Vagina (tissue), 2 donors: ENCODE results near the gene SEL1L.

Experiments used
- POLR2A ChIP-seq, 2 donors: fragments of 450-650 bp; IDR thresholded peaks; one replicate each; pipeline ENCODE4 v1.6.1; 2017; ENCODE audit warnings: antibody characterized with exemption in 2 of 2, mild to moderate bottlenecking in 2 of 2, moderate library complexity in 2 of 2
- POLR2AphosphoS5 ChIP-seq, 2 donors: sonication (generic); formaldehyde crosslinking; IDR thresholded peaks; one replicate each; pipeline ENCODE4 v1.9.0; 2017; ENCODE audit warnings: antibody characterized with exemption in 2 of 2, mild to moderate bottlenecking in 2 of 2, low read depth in 1 of 2; ENCODE audit not compliant: insufficient read depth in 1 of 2
- TF ChIP-seq, protein P1 (sequence below), 3 experiments: fragments of 450-650 bp in 2 of 3; fragments of 200-600 bp in 1 of 3; sonication (generic) in 1 of 3; IDR thresholded peaks; one replicate each; pipeline ENCODE4 v1.5.1; 2017 to 2019; ENCODE audit warnings: antibody characterized with exemption in 3 of 3, mild to moderate bottlenecking in 2 of 3, moderate library complexity in 2 of 3

DNA sequence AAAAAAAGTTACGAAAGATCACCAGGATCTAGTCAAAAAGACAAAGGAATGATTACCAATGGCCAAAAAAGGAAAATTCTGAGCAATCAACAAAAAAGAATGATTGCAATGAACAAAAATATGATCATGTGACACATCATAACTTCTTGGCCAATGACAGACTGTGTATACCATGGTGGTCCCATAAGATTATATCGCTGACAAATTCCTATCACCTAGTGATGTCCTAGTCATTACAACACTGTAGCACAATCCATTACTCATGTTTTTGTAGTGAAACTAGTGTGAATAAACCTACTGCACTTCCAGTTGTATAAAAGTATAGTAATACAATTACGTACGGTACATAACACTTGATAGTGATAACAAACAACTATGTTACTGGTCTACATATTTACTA, 12.3 kb downstream of the SEL1L start:
- TF ChIP-seq, protein P1, sequence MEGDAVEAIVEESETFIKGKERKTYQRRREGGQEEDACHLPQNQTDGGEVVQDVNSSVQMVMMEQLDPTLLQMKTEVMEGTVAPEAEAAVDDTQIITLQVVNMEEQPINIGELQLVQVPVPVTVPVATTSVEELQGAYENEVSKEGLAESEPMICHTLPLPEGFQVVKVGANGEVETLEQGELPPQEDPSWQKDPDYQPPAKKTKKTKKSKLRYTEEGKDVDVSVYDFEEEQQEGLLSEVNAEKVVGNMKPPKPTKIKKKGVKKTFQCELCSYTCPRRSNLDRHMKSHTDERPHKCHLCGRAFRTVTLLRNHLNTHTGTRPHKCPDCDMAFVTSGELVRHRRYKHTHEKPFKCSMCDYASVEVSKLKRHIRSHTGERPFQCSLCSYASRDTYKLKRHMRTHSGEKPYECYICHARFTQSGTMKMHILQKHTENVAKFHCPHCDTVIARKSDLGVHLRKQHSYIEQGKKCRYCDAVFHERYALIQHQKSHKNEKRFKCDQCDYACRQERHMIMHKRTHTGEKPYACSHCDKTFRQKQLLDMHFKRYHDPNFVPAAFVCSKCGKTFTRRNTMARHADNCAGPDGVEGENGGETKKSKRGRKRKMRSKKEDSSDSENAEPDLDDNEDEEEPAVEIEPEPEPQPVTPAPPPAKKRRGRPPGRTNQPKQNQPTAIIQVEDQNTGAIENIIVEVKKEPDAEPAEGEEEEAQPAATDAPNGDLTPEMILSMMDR (IDR thresholded peaks at IDR 0.05): no peak
- TF ChIP-seq POLR2A (IDR thresholded peaks at IDR 0.05) (no peak), POLR2AphosphoS5 (IDR thresholded peaks at IDR 0.05; ENCODE audit: insufficient read depth in 1 of 2, low read depth in 1 of 2) (no peak)
